T-helper 1 cell (primary cell): ENCODE measurements around the gene ADAMTS13.
"Not testable (repeated sequence)": the region's sequence is repeated elsewhere in the genome, so short reads cannot be mapped to it uniquely, and the experiment has no call there.

Experiments
- DNase-seq, 5 donors: peaks; one replicate each; pipeline ENCODE4 v3.0.0-alpha.2; 2012 to 2020

Gene ADAMTS13

GRCh38 chr9:133426011-133426410 lies 3.8 kb downstream of the ADAMTS13 start:
- no peak for DNase-seq

GRCh38 chr9:133427658-133428348 lies 5.6 kb downstream of the ADAMTS13 start:
- no peak for DNase-seq

- no peak for DNase-seq
Observed at GRCh38 chr9:133428617-133429101, 6.5 kb downstream of the ADAMTS13 start.

- no peak for DNase-seq
Observed at GRCh38 chr9:133429214-133429613, 7.0 kb downstream of the ADAMTS13 start.

GRCh38 chr9:133429641-133430161 lies 7.5 kb downstream of the ADAMTS13 start:
- DNase-seq, result no peak

GRCh38 chr9:133430244-133430643 lies 8.1 kb downstream of the ADAMTS13 start:
- DNase-seq, result no peak

- no peak for DNase-seq
Observed at GRCh38 chr9:133433351-133433843, 11.2 kb downstream of the ADAMTS13 start.

GRCh38 chr9:133436681-133437080 lies 14.5 kb downstream of the ADAMTS13 start:
- no peak for DNase-seq

GRCh38 chr9:133437753-133438531 lies 15.8 kb downstream of the ADAMTS13 start:
- DNase-seq, result no peak

GRCh38 chr9:133439337-133439736 lies 17.2 kb downstream of the ADAMTS13 start:
- DNase-seq, result no peak

GRCh38 chr9:133440874-133441273 lies 18.7 kb downstream of the ADAMTS13 start:
- no peak for DNase-seq

- DNase-seq, result no peak
Observed at GRCh38 chr9:133441571-133441970, 19.4 kb downstream of the ADAMTS13 start.

GRCh38 chr9:133443248-133443647 lies 21.1 kb downstream of the ADAMTS13 start:
- no peak for DNase-seq

GRCh38 chr9:133443982-133444381 lies 21.8 kb downstream of the ADAMTS13 start:
- DNase-seq, result no peak

GRCh38 chr9:133445293-133445969 lies 23.3 kb downstream of the ADAMTS13 start:
- no peak for DNase-seq

- no peak for DNase-seq
Observed at GRCh38 chr9:133448487-133448972, 26.4 kb downstream of the ADAMTS13 start.

- DNase-seq, result no peak
Observed at GRCh38 chr9:133449760-133450159, 27.6 kb downstream of the ADAMTS13 start.

GRCh38 chr9:133451865-133452264 lies 29.7 kb downstream of the ADAMTS13 start:
- not testable (repeated sequence) for DNase-seq

- DNase-seq, result no peak
Observed at GRCh38 chr9:133452562-133452961, 30.4 kb downstream of the ADAMTS13 start.

- no peak for DNase-seq
Observed at GRCh38 chr9:133453651-133454050, 31.5 kb downstream of the ADAMTS13 start.

- DNase-seq, result no peak
Observed at GRCh38 chr9:133454325-133454724, 32.2 kb downstream of the ADAMTS13 start.

GRCh38 chr9:133454943-133455673 lies 32.9 kb downstream of the ADAMTS13 start:
- DNase-seq, result no peak
